Transverse colon (tissue), 4 donors: ENCODE measurements around the gene PGPEP1. TPM values are rescaled to one million over a fixed set of nuclear protein-coding genes. Genes with fewer than 3 reads are reported as not detected.

ENCODE experiments used
- DNase-seq: peaks from one replicate; pipeline ENCODE4 v3.0.0-alpha.2; 2019
- H3K27ac ChIP-seq, 4 donors: fragments of 200-600 bp; sonication (generic); 2 replicates each; pipeline ENCODE4 v1.5.1; 2016 to 2018; ENCODE audit warnings: inconsistent platforms in 4 of 4
- H3K27me3 ChIP-seq: fragments of 200-600 bp; sonication (generic); 2 replicates; pipeline ENCODE4 v1.5.1; 2017; ENCODE audit warnings: inconsistent platforms
- H3K36me3 ChIP-seq, 4 donors: fragments of 200-600 bp; sonication (generic); 2 replicates each; pipeline ENCODE4 v1.5.1; 2017 to 2019; ENCODE audit warnings: inconsistent platforms in 4 of 4
- H3K4me1 ChIP-seq, 4 donors: fragments of 200-600 bp; sonication (generic); 2 replicates each; pipeline ENCODE4 v1.5.1; 2017 to 2020; ENCODE audit warnings: inconsistent platforms in 4 of 4
- H3K4me3 ChIP-seq, 4 donors: fragments of 200-600 bp; sonication (generic); 1 replicate in 1 of 4; 2 replicates in 3 of 4; pipeline versions ENCODE4 v1.5.1 to v1.6.1; 2017 to 2019; ENCODE audit warnings: inconsistent platforms in 4 of 4
- H3K9me3 ChIP-seq, 2 donors: fragments of 200-600 bp; sonication (generic); 2 replicates each; pipeline ENCODE4 v1.5.1; 2017 to 2019; ENCODE audit warnings: inconsistent platforms in 2 of 2
- CTCF ChIP-seq, 5 experiments: fragments of 200-600 bp in 3 of 5; fragments of 450-650 bp in 2 of 5; sonication (generic) in 3 of 5; IDR thresholded peaks; 1 replicate in 2 of 5; 2 replicates in 3 of 5; pipeline ENCODE4 v1.5.1; 2016 to 2017; ENCODE audit warnings: antibody characterized with exemption in 5 of 5, inconsistent platforms in 3 of 5, mild to moderate bottlenecking in 2 of 5, moderate library complexity in 1 of 5
- EP300 ChIP-seq: sonication (generic); formaldehyde crosslinking; IDR thresholded peaks from one replicate; pipeline ENCODE4 v1.6.1; 2017; ENCODE audit warnings: antibody characterized with exemption, low read depth
- POLR2A ChIP-seq: fragments of 450-650 bp; IDR thresholded peaks from one replicate; pipeline ENCODE4 v1.6.1; 2016; ENCODE audit warnings: antibody characterized with exemption, mild to moderate bottlenecking, moderate library complexity
- POLR2AphosphoS5 ChIP-seq, 3 donors: sonication (generic); formaldehyde crosslinking; IDR thresholded peaks; one replicate each; pipeline ENCODE4 v1.6.1; 2016; ENCODE audit warnings: antibody characterized with exemption in 3 of 3
- WGBS, 2 donors: methylation state at CpG; one replicate each; pipeline ENCODE4 v1.1.5; 2018; ENCODE audit warnings: low coverage in 1 of 2; 5-methylcytosine and 5-hydroxymethylcytosine counted together
- in situ Hi-C, 4 donors: fragments of 200-750 bp; cut with MboI; loops; one replicate each; pipeline versions ENCODE4 v1.15.0 to v1.15.1; 2017; ENCODE audit warnings: low sequenced_read_pairs in 3 of 4, low pct_ligation_motif_present in 1 of 4, low pct_unique_long_range_greater_than_20kb in 1 of 4
- intact Hi-C: fragments of 100-400 bp; cut with DNase I; formaldehyde crosslinking; loops from one replicate; pipeline ENCODE4 v1.15.1; 2023; ENCODE audit warnings: low total_unique reads
- total RNA-seq, 4 donors: library from RNA; depleted of rRNA; stranded (reverse); fragments of >200 nt; gene quantifications; one replicate each; pipeline ENCODE4 v1.1.0, GENCODE V29; 2016

Gene PGPEP1
- total RNA-seq: 100 to 1,000 TPM in 1 of 4 donors, 10 to 100 TPM in 3; 59.7 to 110 (median 73.0) TPM

- no peaks in the 10 kb centered on the region for H3K27me3 ChIP-seq
- H3K27ac ChIP-seq: peak within 1 kb of the TSS; percentile 88 to 93 (median 90)
- TF ChIP-seq POLR2AphosphoS5 (IDR thresholded peaks at IDR 0.05) (peak; percentile 67 to 79 (median 69)), CTCF (IDR thresholded peaks at IDR 0.05) (no peak), POLR2A (peak; percentile 73)
- 4 to 75% methylated on average over 1 to 46 of the region's 69 CpGs for WGBS, 2 donors
- in situ Hi-C loops (loop anchor here in 2 of 4 donors (5.0 to 25.0 kb wide), 3 partner anchors 54 to 128 kb away; partner anchors contain the start of genes LRRC25 (in 1 of the 2) and RAB3A (in 1 of the 2)), intact Hi-C loops (no loop called here)
- peak; percentile 83 for DNase-seq
- H3K36me3 ChIP-seq: no peaks in the 10 kb centered on the region
- no peaks in the 10 kb centered on the region for H3K9me3 ChIP-seq
- peak within 1 kb of the TSS; percentile 54 to 87 (median 74) for H3K4me3 ChIP-seq
- H3K4me1 ChIP-seq: peaks cover 0 to 48% (median 23%) of the 10 kb centered on the region in 4 donors
Measured at GRCh38 chr19:18340190-18340989, at the start of gene PGPEP1. TSS of gene PGPEP1 (plus strand) at chr19:18340598. CDS start at chr19:18340682, 84 bp downstream.

- TF ChIP-seq POLR2A (no peak), EP300 (no peak), POLR2AphosphoS5 (IDR thresholded peaks at IDR 0.05) (no peak), CTCF (IDR thresholded peaks at IDR 0.05) (peak in 1 of 5 experiments; percentile 11)
- no peaks in the 10 kb centered on the region for H3K9me3 ChIP-seq
- H3K27ac ChIP-seq: peak overlapping the region; percentile 95 to 99 (median 96)
- peak overlapping the region; percentile 40 to 79 (median 54) for H3K4me3 ChIP-seq
- H3K4me1 ChIP-seq: peaks cover 10 to 39% (median 30%) of the 10 kb centered on the region in 4 donors
- in situ Hi-C loops (no loop called here), intact Hi-C loops (no loop called here)
- H3K27me3 ChIP-seq: no peaks in the 10 kb centered on the region
- WGBS, 2 donors: 25 to 44% methylated on average over 2 to 20 of the region's 21 CpGs
- DNase-seq: no peak
- no peaks in the 10 kb centered on the region for H3K36me3 ChIP-seq
Measured at GRCh38 chr19:18291019-18291524, 49.3 kb upstream of the PGPEP1 start.

GRCh38 chr19:18291590-18292461 lies 48.6 kb upstream of the PGPEP1 start:
- Histone ChIP-seq H3K36me3 (no peaks in the 10 kb centered on the region), H3K27me3 (no peaks in the 10 kb centered on the region), H3K4me1 (peaks cover 10 to 39% (median 30%) of the 10 kb centered on the region in 4 donors), H3K9me3 (no peaks in the 10 kb centered on the region), H3K27ac (peak overlapping the region; percentile 95 to 99 (median 96)), H3K4me3 (peak overlapping the region; percentile 40 to 79 (median 54))
- in situ Hi-C loops (no loop called here), intact Hi-C loops (no loop called here)
- WGBS, 2 donors: 0% methylated on average over 2 to 52 of the region's 75 CpGs
- TF ChIP-seq POLR2AphosphoS5 (IDR thresholded peaks at IDR 0.05) (peak; percentile 78 to 86 (median 85)), EP300 (peak; percentile 19), POLR2A (peak; percentile 88), CTCF (IDR thresholded peaks at IDR 0.05) (no peak)
- peak; percentile 90 for DNase-seq
